Hematopoietic multipotent progenitor cell treated with erythropoietin and hydrocortisone succinate and interleukin-3 and kit ligand, for 15 days (in vitro differentiated cells): ENCODE results near the gene COL15A1.

Experiments
- DNase-seq: peaks from one replicate; pipeline ENCODE4 v3.0.0-alpha.2; 2015; ENCODE audit warnings: low spot score

The COL15A1 gene

GRCh38 chr9:98949565-98949964 lies 5.9 kb downstream of the COL15A1 start:
- no peak for DNase-seq

DNA sequence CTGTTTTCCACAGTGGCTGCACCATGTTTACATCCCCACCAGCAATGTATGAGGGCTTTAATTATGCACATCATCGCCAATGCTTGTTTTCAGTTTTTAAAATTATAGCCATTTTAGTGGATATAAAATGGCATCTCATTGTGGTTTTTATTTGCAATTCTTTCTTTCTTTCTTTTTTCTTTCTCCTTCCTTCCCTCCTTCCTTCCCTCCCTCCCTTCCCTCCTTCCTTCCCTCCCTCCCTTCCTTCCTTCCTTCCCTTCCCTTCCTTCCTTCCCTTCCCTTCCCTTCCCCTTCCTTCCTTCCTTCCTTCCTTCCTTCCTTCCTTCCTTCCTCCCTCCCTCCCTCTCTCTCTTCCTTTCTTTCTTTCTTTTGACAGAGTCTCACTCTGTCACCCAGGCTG lies 6.6 kb downstream of the COL15A1 start:
- DNase-seq: no peak

DNA sequence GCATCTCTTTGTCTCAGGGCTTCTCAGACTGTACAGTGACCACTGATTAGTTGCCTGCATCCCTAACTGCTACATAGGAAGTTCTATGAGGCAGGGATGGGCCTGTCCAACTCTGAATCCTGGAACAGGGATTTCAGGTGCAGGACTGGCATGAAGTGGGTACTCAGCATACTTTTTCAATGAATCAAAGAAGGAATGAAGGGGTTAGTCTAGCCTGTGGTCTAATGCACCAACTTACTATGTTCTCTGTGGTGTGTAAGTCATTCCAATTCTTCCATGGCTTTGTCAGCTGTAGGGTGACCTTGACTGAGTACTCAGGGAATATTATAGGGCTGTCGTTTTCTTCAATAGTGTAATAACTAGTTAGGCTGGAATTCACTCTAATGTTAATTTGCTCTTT lies 8.3 kb downstream of the COL15A1 start:
- no peak for DNase-seq

- DNase-seq: no peak
Measured at GRCh38 chr9:98953581-98954243, 10.0 kb downstream of the COL15A1 start.

- DNase-seq: no peak
Measured at GRCh38 chr9:98954244-98954610, 10.5 kb downstream of the COL15A1 start.

- DNase-seq: no peak
Measured at GRCh38 chr9:98955259-98955658, 11.6 kb downstream of the COL15A1 start.

DNA sequence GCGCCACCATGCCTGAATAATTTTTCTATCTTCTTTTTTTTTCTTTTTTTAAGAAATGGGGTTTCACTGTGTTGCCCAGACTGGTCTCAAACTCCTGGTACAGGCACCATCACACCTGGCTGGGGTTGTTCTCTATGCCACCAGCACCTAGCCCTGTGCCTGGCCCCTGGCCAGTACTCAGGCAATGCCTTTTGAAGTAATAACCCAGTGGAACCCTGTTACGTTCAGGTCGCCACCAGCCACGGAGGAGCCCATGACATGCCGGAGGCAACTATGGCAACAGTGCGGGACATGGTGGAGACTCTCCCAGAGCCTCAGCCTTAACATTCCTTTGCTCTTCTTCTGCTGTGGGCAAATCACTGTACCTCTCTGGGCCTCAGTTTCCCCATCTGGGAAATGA lies 14.1 kb downstream of the COL15A1 start:
- no peak for DNase-seq

GRCh38 chr9:98958271-98958984 lies 14.7 kb downstream of the COL15A1 start:
- no peak for DNase-seq

DNA sequence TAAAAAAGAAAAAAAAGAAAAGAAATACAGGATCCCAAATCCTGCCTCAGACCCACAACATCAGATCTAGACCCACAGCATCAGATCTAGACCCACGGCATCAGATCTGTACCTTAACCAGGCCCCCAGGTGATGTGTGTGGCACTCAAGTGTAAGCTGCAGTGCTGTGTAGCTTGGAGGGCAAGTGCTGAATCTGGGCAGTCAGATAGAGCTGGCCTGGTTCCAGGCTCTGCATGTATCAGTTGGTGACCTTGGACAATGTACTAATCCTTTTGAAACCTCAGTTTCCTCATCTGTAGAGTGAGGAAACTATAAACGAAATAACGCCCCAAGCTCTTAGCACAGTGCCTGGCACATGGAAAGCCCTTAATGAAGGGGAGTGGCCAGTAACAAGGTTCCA lies 16.7 kb downstream of the COL15A1 start:
- no peak for DNase-seq

GRCh38 chr9:98961513-98962180 lies 17.9 kb downstream of the COL15A1 start:
- DNase-seq: no peak

GRCh38 chr9:98962181-98962560 lies 18.5 kb downstream of the COL15A1 start:
- no peak for DNase-seq

GRCh38 chr9:98962861-98963260 lies 19.2 kb downstream of the COL15A1 start:
- DNase-seq: no peak

GRCh38 chr9:98964201-98964600 lies 20.5 kb downstream of the COL15A1 start:
- DNase-seq: no peak

- DNase-seq: no peak
Measured at GRCh38 chr9:98964911-98965336, 21.2 kb downstream of the COL15A1 start.

DNA sequence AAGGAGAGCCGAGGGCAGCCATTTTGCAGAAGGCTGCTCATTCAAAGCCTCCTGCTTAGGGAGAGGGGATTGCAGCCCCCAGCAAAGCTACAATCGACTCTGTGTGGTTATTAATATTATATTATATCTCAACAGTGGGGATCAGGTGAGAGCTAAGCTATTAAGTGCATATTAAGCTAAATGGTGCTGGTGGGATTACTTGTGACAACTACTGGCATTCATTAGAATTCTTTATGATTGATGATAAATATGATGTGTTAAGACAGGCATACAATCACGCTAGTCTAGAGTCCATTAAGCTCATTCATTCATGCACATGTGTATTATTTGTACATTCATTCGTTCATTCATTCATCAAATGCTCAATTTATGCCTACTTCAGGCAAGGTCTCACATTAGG lies 23.0 kb downstream of the COL15A1 start:
- DNase-seq: no peak

DNA sequence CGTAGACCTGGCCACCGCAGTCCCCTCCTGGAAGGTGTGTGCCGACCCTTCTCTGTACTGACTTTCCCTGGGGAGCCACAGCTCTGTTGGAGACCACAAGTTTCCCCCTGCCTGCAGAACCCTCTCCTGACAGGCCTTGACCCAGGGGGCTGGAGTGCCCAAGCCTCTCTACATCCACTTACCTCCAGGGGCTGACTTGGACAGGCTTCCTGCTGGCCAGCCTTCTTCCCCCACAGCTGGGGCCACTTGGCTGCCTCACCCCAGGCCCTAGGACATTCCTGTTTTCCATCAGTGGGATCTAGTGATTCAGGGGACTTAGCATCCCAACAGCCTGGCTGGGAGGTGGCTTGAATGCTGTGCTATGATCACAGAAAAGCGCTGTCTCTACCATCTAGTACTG lies 23.6 kb downstream of the COL15A1 start:
- DNase-seq: no peak

- DNase-seq: no peak
Measured at GRCh38 chr9:98967680-98968079, 24.0 kb downstream of the COL15A1 start.

DNA sequence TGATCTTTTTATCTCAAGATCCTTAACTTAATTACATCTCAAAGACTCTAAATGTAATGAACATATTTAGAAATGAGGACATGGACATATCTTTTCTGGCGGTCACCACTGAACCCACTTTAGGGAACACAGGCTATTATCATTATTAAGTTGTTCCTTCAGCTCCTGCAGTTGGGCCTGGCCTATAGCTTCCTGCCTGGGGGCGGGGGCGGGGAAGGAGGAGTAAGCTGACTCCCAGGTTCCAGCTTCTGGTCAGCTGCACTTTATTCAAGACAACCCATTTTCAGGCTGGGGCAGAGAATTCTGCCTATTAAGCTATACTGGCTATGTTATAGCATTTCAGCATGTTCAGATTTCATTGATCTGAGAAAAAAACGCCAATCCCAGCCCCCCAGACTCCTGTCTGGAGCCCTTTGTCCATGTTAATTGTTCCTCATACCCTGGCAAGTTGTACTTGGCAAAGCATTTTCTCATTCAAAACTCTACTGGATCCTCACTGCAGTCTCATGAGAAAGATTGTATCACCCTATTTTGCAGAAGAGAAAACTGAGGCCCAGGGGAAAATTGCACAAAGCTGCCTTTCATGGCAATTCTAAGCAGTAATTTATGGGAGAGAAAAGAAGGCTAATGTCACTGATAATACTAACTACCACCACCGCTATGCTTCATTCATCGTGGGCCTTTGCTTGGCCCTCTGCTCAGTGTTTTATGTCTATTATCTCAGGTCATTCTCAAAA lies 25.1 kb downstream of the COL15A1 start:
- no peak for DNase-seq

GRCh38 chr9:98970532-98971041 lies 26.9 kb downstream of the COL15A1 start:
- DNase-seq: no peak

GRCh38 chr9:98971168-98971914 lies 27.6 kb downstream of the COL15A1 start:
- no peak for DNase-seq

DNA sequence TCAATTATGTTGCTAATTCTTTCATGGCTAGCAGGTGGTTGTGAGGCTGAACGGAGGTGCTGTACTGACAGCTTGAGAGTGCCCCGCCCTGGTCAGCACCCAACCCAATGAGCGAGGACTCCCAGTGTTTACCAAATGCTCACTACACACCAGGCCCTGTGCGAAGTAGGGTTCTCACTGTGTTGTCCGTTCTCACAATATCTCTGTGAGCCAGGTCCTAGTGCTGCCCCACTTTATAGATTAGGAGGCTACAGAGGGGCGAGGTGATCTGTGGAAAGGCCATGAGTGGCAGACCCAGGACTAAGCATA lies 28.2 kb downstream of the COL15A1 start:
- no peak for DNase-seq

DNA sequence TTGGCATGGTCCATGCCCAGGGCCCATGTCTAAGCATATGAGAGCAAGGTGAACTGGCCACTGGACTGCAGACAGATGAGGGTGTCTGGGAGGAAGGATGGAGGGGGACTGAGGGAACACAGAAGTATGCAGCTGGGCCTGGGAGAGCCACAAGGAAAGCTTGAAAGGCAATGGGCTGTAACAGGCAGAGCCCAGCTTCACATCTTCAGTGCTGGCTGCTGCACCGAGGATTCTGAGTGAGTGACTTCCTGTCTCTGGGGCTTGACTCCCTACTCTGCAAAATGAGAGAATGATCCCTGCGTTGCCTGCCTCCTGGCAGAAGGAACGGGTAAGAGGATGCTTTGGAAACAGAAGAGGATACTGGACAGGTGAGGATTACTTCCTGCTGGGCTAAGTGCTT lies 29.0 kb downstream of the COL15A1 start:
- no peak for DNase-seq
